ENCODE results near the gene KDM2A.

Gene KDM2A

GRCh38 chr11:67307545-67308001 lies 188.5 kb downstream of the KDM2A start:
- Histone ChIP-seq H3K4me3 (ENCODE audit: low read depth, low read length) (no peak overlapping the region), H3K4me1 (ENCODE audit: control insufficient read depth, insufficient read depth, low read length) (no peaks in the 10 kb centered on the region), H3K9me3 (ENCODE audit: control insufficient read depth, insufficient read depth, low read depth, low read length) (no peaks in the 10 kb centered on the region), H3K36me3 (ENCODE audit: control insufficient read depth in 2 of 2, insufficient read depth in 1 of 2, low read length in 2 of 2) (peaks cover 0 to 46% of the 10 kb centered on the region in 2 experiments; a peak in 1 of 3 replicates), H3K27ac (ENCODE audit: extremely low read depth, low read depth, low read length) (no peak overlapping the region)
- no peak for TF ChIP-seq ZNF169 (tag by site-specific recombination; IDR thresholded peaks at IDR 0.05)
- TF ChIP-seq ZNF792 (tag by site-specific recombination; IDR thresholded peaks at IDR 0.05) = no peak
- TF ChIP-seq ZNF561 (tag by site-specific recombination; IDR thresholded peaks at IDR 0.05; ENCODE audit: borderline replicate concordance) = no peak
- no peak for TF ChIP-seq GLIS1 (tag by site-specific recombination; IDR thresholded peaks at IDR 0.05)
- no peak for TF ChIP-seq ZNF76 (tag by site-specific recombination; IDR thresholded peaks at IDR 0.05; ENCODE audit: borderline replicate concordance, low read depth)
- TF ChIP-seq MZF1 (tag by site-specific recombination; IDR thresholded peaks at IDR 0.05; ENCODE audit: borderline replicate concordance) = no peak
- TF ChIP-seq ZNF148 (tag by site-specific recombination; IDR thresholded peaks at IDR 0.05; ENCODE audit: borderline replicate concordance) = no peak
- TF ChIP-seq ZNF146 (tag by site-specific recombination; IDR thresholded peaks at IDR 0.05) = no peak
- TF ChIP-seq REPIN1 (tag by site-specific recombination; IDR thresholded peaks at IDR 0.05; ENCODE audit: low read depth) = no peak
- TF ChIP-seq, protein P1, sequence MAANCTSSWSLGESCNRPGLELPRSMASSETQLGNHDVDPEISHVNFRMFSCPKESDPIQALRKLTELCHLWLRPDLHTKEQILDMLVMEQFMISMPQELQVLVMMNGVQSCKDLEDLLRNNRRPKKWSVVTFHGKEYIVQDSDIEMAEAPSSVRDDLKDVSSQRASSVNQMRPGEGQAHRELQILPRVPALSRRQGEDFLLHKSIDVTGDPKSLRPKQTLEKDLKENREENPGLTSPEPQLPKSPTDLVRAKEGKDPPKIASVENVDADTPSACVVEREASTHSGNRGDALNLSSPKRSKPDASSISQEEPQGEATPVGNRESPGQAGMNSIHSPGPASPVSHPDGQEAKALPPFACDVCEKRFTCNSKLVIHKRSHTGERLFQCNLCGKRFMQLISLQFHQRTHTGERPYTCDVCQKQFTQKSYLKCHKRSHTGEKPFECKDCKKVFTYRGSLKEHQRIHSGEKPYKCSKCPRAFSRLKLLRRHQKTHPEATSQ (tag by site-specific recombination; IDR thresholded peaks at IDR 0.05) = no peak
- no peak for TF ChIP-seq SETDB1 (IDR thresholded peaks at IDR 0.05; ENCODE audit: insufficient read length, low read length)
- no peak for TF ChIP-seq ZNF214 (tag by site-specific recombination; IDR thresholded peaks at IDR 0.05; ENCODE audit: borderline replicate concordance)
- TF ChIP-seq ZNF677 (tag by site-specific recombination; IDR thresholded peaks at IDR 0.05) = no peak
- TF ChIP-seq, protein P2, sequence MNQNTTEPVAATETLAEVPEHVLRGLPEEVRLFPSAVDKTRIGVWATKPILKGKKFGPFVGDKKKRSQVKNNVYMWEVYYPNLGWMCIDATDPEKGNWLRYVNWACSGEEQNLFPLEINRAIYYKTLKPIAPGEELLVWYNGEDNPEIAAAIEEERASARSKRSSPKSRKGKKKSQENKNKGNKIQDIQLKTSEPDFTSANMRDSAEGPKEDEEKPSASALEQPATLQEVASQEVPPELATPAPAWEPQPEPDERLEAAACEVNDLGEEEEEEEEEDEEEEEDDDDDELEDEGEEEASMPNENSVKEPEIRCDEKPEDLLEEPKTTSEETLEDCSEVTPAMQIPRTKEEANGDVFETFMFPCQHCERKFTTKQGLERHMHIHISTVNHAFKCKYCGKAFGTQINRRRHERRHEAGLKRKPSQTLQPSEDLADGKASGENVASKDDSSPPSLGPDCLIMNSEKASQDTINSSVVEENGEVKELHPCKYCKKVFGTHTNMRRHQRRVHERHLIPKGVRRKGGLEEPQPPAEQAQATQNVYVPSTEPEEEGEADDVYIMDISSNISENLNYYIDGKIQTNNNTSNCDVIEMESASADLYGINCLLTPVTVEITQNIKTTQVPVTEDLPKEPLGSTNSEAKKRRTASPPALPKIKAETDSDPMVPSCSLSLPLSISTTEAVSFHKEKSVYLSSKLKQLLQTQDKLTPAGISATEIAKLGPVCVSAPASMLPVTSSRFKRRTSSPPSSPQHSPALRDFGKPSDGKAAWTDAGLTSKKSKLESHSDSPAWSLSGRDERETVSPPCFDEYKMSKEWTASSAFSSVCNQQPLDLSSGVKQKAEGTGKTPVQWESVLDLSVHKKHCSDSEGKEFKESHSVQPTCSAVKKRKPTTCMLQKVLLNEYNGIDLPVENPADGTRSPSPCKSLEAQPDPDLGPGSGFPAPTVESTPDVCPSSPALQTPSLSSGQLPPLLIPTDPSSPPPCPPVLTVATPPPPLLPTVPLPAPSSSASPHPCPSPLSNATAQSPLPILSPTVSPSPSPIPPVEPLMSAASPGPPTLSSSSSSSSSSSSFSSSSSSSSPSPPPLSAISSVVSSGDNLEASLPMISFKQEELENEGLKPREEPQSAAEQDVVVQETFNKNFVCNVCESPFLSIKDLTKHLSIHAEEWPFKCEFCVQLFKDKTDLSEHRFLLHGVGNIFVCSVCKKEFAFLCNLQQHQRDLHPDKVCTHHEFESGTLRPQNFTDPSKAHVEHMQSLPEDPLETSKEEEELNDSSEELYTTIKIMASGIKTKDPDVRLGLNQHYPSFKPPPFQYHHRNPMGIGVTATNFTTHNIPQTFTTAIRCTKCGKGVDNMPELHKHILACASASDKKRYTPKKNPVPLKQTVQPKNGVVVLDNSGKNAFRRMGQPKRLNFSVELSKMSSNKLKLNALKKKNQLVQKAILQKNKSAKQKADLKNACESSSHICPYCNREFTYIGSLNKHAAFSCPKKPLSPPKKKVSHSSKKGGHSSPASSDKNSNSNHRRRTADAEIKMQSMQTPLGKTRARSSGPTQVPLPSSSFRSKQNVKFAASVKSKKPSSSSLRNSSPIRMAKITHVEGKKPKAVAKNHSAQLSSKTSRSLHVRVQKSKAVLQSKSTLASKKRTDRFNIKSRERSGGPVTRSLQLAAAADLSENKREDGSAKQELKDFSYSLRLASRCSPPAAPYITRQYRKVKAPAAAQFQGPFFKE (tag by site-specific recombination; IDR thresholded peaks at IDR 0.05; ENCODE audit: borderline replicate concordance) = no peak
- TF ChIP-seq ZNF513 (tag by site-specific recombination; IDR thresholded peaks at IDR 0.05) = no peak
- TF ChIP-seq, protein P3, sequence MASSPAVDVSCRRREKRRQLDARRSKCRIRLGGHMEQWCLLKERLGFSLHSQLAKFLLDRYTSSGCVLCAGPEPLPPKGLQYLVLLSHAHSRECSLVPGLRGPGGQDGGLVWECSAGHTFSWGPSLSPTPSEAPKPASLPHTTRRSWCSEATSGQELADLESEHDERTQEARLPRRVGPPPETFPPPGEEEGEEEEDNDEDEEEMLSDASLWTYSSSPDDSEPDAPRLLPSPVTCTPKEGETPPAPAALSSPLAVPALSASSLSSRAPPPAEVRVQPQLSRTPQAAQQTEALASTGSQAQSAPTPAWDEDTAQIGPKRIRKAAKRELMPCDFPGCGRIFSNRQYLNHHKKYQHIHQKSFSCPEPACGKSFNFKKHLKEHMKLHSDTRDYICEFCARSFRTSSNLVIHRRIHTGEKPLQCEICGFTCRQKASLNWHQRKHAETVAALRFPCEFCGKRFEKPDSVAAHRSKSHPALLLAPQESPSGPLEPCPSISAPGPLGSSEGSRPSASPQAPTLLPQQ (tag by site-specific recombination; IDR thresholded peaks at IDR 0.05) = no peak
- no peak for TF ChIP-seq ZNF529 (tag by site-specific recombination; IDR thresholded peaks at IDR 0.05; ENCODE audit: insufficient replicate concordance)
- POLR2A ChIA-PET = no interaction called here
- CTCF ChIA-PET = no interaction called here
